ENCODE measurements around the gene ADSS1.

DNA sequence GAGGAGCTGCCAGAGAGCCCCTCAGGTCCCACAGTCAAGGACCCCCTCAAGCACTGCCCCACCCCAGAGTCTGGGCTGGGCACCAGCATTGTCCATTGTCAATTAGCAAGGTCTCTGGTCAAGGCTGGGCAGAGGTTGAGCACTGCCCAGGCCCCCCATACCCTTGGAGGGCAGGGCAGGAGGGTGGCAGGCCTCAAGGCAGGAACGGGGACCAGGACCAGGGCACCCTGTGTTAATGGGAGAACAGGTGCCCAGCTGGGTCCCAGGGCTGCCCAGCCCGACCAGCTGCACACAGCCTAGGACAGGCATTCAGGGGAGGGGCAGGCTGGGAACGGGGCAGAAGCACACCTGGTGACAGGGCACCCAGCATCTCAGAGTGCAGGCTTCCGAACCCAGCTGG is 47.3 kb downstream of the ADSS1 start:
- TF ChIP-seq, protein P1, sequence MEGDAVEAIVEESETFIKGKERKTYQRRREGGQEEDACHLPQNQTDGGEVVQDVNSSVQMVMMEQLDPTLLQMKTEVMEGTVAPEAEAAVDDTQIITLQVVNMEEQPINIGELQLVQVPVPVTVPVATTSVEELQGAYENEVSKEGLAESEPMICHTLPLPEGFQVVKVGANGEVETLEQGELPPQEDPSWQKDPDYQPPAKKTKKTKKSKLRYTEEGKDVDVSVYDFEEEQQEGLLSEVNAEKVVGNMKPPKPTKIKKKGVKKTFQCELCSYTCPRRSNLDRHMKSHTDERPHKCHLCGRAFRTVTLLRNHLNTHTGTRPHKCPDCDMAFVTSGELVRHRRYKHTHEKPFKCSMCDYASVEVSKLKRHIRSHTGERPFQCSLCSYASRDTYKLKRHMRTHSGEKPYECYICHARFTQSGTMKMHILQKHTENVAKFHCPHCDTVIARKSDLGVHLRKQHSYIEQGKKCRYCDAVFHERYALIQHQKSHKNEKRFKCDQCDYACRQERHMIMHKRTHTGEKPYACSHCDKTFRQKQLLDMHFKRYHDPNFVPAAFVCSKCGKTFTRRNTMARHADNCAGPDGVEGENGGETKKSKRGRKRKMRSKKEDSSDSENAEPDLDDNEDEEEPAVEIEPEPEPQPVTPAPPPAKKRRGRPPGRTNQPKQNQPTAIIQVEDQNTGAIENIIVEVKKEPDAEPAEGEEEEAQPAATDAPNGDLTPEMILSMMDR (IDR thresholded peaks at IDR 0.05) = no peak
- TF ChIP-seq POLR2A (IDR thresholded peaks at IDR 0.05) (no peak), POLR2AphosphoS5 (IDR thresholded peaks at IDR 0.05) (no peak)

All from transverse colon (tissue), 4 donors.